Peyer's patch (tissue), 4 donors: ENCODE results near the gene SYNGR2. TPM values are rescaled to one million over a fixed set of nuclear protein-coding genes. Genes with fewer than 3 reads are reported as not detected.

Experiments used
- DNase-seq, 3 donors: peaks; one replicate each; pipeline ENCODE4 v3.0.0-alpha.2; 2017 to 2019
- H3K27ac ChIP-seq, 4 donors: fragments of 200-600 bp; sonication (generic); one replicate each; pipeline ENCODE4 v1.5.1; 2016 to 2019
- H3K27me3 ChIP-seq, 2 donors: fragments of 200-600 bp; sonication (generic); one replicate each; pipeline ENCODE4 v1.5.1; 2019
- H3K36me3 ChIP-seq, 3 donors: fragments of 200-600 bp; sonication (generic); one replicate each; pipeline ENCODE4 v1.5.1; 2016 to 2019
- H3K4me1 ChIP-seq, 4 donors: fragments of 200-600 bp; sonication (generic); one replicate each; pipeline ENCODE4 v1.5.1; 2016 to 2019
- H3K4me3 ChIP-seq, 4 donors: fragments of 200-600 bp; sonication (generic); 1 replicate in 3 of 4; 2 replicates in 1 of 4; pipeline ENCODE4 v1.5.1; 2016 to 2019; ENCODE audit warnings: mild to moderate bottlenecking in 1 of 4
- H3K9me3 ChIP-seq, 4 donors: fragments of 200-600 bp; sonication (generic); one replicate each; pipeline ENCODE4 v1.5.1; 2016 to 2019; ENCODE audit warnings: mild to moderate bottlenecking in 1 of 4
- POLR2A ChIP-seq, 2 donors: fragments of 450-650 bp; IDR thresholded peaks; one replicate each; pipeline ENCODE4 v1.5.1; 2017; ENCODE audit warnings: antibody characterized with exemption in 2 of 2, mild to moderate bottlenecking in 2 of 2, moderate library complexity in 2 of 2
- total RNA-seq, 4 donors: library from RNA; depleted of rRNA; stranded (reverse); fragments of >200 nt; gene quantifications; one replicate each; pipeline ENCODE4 v1.1.0, GENCODE V29; 2016
- TF ChIP-seq, protein P1 (sequence below), 6 experiments: fragments of 450-650 bp in 4 of 6; fragments of 200-600 bp in 2 of 6; sonication (generic) in 1 of 6; IDR thresholded peaks; one replicate each; pipeline ENCODE4 v1.5.1; 2017 to 2019; ENCODE audit warnings: antibody characterized with exemption in 6 of 6, mild to moderate bottlenecking in 3 of 6, moderate library complexity in 1 of 6

SYNGR2 gene
- total RNA-seq, 4 donors from 2014 or later, result 51.2 to 87.2 (median 77.3) TPM

GRCh38 chr17:78142119-78142861, 26.1 kb upstream of the SYNGR2 start:
- TF ChIP-seq, protein P1, sequence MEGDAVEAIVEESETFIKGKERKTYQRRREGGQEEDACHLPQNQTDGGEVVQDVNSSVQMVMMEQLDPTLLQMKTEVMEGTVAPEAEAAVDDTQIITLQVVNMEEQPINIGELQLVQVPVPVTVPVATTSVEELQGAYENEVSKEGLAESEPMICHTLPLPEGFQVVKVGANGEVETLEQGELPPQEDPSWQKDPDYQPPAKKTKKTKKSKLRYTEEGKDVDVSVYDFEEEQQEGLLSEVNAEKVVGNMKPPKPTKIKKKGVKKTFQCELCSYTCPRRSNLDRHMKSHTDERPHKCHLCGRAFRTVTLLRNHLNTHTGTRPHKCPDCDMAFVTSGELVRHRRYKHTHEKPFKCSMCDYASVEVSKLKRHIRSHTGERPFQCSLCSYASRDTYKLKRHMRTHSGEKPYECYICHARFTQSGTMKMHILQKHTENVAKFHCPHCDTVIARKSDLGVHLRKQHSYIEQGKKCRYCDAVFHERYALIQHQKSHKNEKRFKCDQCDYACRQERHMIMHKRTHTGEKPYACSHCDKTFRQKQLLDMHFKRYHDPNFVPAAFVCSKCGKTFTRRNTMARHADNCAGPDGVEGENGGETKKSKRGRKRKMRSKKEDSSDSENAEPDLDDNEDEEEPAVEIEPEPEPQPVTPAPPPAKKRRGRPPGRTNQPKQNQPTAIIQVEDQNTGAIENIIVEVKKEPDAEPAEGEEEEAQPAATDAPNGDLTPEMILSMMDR (IDR thresholded peaks at IDR 0.05), result no peak
- no peak for TF ChIP-seq POLR2A (IDR thresholded peaks at IDR 0.05)
- H3K4me1 ChIP-seq, result peaks cover 12 to 57% (median 35%) of the 10 kb centered on the region in 4 donors
- H3K9me3 ChIP-seq, result no peaks in the 10 kb centered on the region
- peak in 2 of 3 donors; percentile 82 to 85 for DNase-seq
- no peak overlapping the region for H3K4me3 ChIP-seq
- peak overlapping the region in 2 of 4 donors; percentile 25 to 56 for H3K27ac ChIP-seq
- H3K27me3 ChIP-seq, result no peaks in the 10 kb centered on the region
- H3K36me3 ChIP-seq, result no peaks in the 10 kb centered on the region

DNA sequence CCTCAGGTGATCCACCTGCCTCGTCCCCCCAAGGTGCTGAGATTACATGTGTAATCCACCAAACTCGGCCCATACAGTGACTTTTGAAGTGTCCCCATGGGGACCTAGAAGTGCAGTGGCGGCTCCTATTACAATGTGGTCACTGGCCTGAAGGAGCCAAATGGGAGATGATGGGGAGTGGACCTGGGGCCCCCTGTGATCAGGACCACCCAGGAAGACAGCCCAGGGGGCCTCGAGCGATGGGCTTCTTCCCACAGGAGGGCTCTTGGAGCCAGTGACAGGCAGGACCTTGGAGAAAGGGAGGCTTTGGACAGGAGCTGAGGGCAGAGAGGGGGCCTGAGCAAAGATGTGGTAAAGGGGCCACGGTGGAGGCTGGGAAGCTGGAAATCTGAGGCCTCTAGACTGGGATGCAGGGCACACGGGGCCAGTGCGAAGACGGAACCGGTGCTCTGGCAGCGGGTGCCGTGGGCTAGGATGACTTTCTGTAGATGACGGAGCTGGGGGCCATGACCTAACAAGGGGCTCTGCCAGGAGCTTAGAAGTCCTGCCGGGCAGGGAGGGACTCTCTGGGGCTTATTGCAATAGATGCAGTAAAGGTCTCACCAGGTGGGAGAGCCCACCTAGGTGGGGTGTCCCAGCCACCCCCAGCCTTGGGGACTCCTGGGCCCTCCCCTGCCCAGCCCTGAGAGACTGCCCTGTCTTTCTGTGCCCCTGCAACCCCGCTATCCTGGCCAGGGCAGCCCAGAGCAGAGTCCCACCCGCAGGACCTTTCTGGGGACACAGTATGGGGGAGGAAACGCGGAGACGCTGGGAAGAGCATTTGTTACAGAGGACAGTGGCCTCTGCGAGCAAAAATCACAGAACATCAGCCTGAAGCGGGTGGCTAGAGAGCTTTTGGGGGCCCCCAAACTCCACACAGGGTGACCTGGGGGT, 24.9 kb upstream of the SYNGR2 start:
- H3K9me3 ChIP-seq, result no peaks in the 10 kb centered on the region
- DNase-seq, result no peak
- H3K36me3 ChIP-seq, result no peaks in the 10 kb centered on the region
- H3K27ac ChIP-seq, result peak overlapping the region; percentile 34 to 80 (median 52)
- H3K4me3 ChIP-seq, result no peak overlapping the region
- TF ChIP-seq, protein P1 (IDR thresholded peaks at IDR 0.05), result no peak
- TF ChIP-seq POLR2A (IDR thresholded peaks at IDR 0.05), result no peak
- peaks cover 12 to 52% (median 35%) of the 10 kb centered on the region in 4 donors for H3K4me1 ChIP-seq
- no peaks in the 10 kb centered on the region for H3K27me3 ChIP-seq

DNA sequence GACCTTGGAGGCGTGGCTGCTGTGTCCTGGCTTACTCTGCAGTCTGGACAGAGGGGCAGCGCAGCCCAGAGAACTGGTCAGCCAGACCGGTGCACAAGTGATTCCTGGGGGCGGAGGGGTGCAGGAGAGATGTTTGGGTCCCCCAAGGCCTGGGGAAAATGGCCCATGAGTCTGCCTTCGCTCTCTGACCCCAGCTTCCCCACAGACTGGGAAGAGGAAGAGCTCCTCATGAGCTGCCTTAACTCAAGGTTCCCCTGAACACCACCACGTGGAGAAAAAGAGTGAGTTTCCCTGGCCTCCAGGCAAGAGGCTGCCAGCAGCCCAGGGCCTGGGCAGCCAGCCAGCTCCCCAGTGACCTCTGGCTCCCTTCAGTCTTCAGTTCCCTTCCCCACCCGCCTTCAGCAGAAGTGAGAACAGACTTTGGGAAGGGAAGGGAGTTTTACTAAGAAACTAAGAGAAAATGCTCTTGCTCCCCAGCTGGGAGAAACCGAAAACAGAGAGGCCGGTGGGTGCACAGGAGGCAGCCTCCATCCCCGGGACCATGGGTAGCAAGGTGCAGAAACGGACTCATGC, 24.1 kb upstream of the SYNGR2 start:
- Histone ChIP-seq H3K4me1 (peaks cover 12 to 52% (median 35%) of the 10 kb centered on the region in 4 donors), H3K27me3 (no peaks in the 10 kb centered on the region), H3K9me3 (no peaks in the 10 kb centered on the region), H3K4me3 (no peak overlapping the region), H3K27ac (peak overlapping the region; percentile 34 to 80 (median 52)), H3K36me3 (no peaks in the 10 kb centered on the region)
- DNase-seq, result peak; percentile 42 to 86 (median 78)
- no peak for TF ChIP-seq POLR2A (IDR thresholded peaks at IDR 0.05)
- TF ChIP-seq, protein P1 (IDR thresholded peaks at IDR 0.05), result no peak

- TF ChIP-seq POLR2A (IDR thresholded peaks at IDR 0.05), result no peak
- TF ChIP-seq, protein P1 (IDR thresholded peaks at IDR 0.05), result no peak
- no peak overlapping the region for H3K4me3 ChIP-seq
- H3K9me3 ChIP-seq, result no peaks in the 10 kb centered on the region
- peak overlapping the region; percentile 34 to 80 (median 52) for H3K27ac ChIP-seq
- peak in 1 of 3 donors; percentile 57 for DNase-seq
- H3K27me3 ChIP-seq, result no peaks in the 10 kb centered on the region
- H3K36me3 ChIP-seq, result no peaks in the 10 kb centered on the region
- H3K4me1 ChIP-seq, result peaks cover 12 to 52% (median 35%) of the 10 kb centered on the region in 4 donors
These were observed 23.4 kb upstream of the SYNGR2 start for GRCh38 chr17:78144736-78145641.
